SK-N-SH (cell line): ENCODE results near the gene SDCCAG8. TPM values are rescaled to one million over a fixed set of nuclear protein-coding genes. Genes with fewer than 3 reads are reported as not detected.
A peak's percentile ranks its signal among the peaks of the same experiment; 100 is the strongest.

Experiments
- CTCF ChIA-PET: fragments of 300-600, 350-600 bp; formaldehyde crosslinking; extraction: SDS; loops from one replicate; lab custom pipeline; 2021; lab: Yijun Ruan, JAX
- POLR2A ChIA-PET: fragments of 350-600 bp; sonication (Branson Sonifier 250); formaldehyde crosslinking; extraction: SDS; loops from one replicate; lab custom pipeline; 2020; ENCODE audit warnings: antibody characterized with exemption, inconsistent platforms; lab: Yijun Ruan, JAX
- DNase-seq: peaks from one replicate; pipeline ENCODE4 v3.0.0; 2012
- H2AFZ ChIP-seq: fragments of 200-600 bp; sonication (generic); 2 replicates; pipeline ENCODE4 v1.8.1; 2016; ENCODE audit warnings: antibody characterized with exemption, mild to moderate bottlenecking, low read depth
- H3F3A ChIP-seq: fragments of 200-600 bp; sonication (generic); replicated peaks from 2 replicates; pipeline ENCODE3; 2016; ENCODE audit warnings: antibody characterized with exemption, mild to moderate bottlenecking; ENCODE audit not compliant: insufficient read depth
- H3K27ac ChIP-seq, 2 experiments: fragments of 200-500 bp in 1 of 2; fragments of 200-600 bp in 1 of 2; sonication (Bioruptor generic) in 1 of 2; sonication (generic), shearing (Covaris generic) in 1 of 2; 2 replicates each; pipeline versions ENCODE4 v1.5.1 to v1.6.1; 2014 to 2016; ENCODE audit warnings: low read depth in 2 of 2, inconsistent platforms in 1 of 2, low read length in 1 of 2, mild to moderate bottlenecking in 1 of 2, mixed read lengths in 1 of 2
- H3K27me3 ChIP-seq: fragments of 200-600 bp; sonication (generic), shearing (Covaris generic); 2 replicates; pipeline ENCODE4 v1.6.1; 2016; ENCODE audit warnings: mixed run types; ENCODE audit not compliant: insufficient read depth
- H3K36me3 ChIP-seq, 2 experiments: fragments of 200-500 bp in 1 of 2; fragments of 200-600 bp in 1 of 2; sonication (Bioruptor generic) in 1 of 2; sonication (generic) in 1 of 2; replicated peaks in 1 of 2; 2 replicates each; pipeline versions ENCODE3 to v1.5.1; 2014 to 2016; ENCODE audit warnings: low read length in 1 of 2, mild to moderate bottlenecking in 1 of 2; ENCODE audit not compliant: insufficient read depth in 2 of 2, control insufficient read depth in 1 of 2
- H3K4me1 ChIP-seq, 2 experiments: fragments of 200-500 bp in 1 of 2; fragments of 200-600 bp in 1 of 2; sonication (Bioruptor generic) in 1 of 2; sonication (generic), shearing (Covaris generic) in 1 of 2; 2 replicates each; pipeline versions ENCODE4 v1.5.1 to v1.6.1; 2014 to 2016; ENCODE audit warnings: low read depth in 1 of 2, low read length in 1 of 2, mixed run types in 1 of 2; ENCODE audit not compliant: insufficient read depth in 2 of 2, control insufficient read depth in 1 of 2
- H3K4me2 ChIP-seq: fragments of 200-600 bp; sonication (generic), shearing (Covaris generic); 2 replicates; pipeline ENCODE4 v1.6.1; 2017; ENCODE audit warnings: mixed run types
- H3K4me3 ChIP-seq, 2 experiments: fragments of 200-500 bp in 1 of 2; fragments of 200-600 bp in 1 of 2; sonication (Bioruptor generic) in 1 of 2; sonication (generic), shearing (Covaris generic) in 1 of 2; 2 replicates each; pipeline versions ENCODE4 v1.5.1 to v1.8.1; 2014 to 2016; ENCODE audit warnings: low read depth in 2 of 2, inconsistent platforms in 1 of 2, low read length in 1 of 2, mild to moderate bottlenecking in 1 of 2, mixed read lengths in 1 of 2, moderate library complexity in 1 of 2
- H3K79me2 ChIP-seq: fragments of 200-600 bp; sonication (generic); 2 replicates; pipeline ENCODE4 v1.8.1; 2017; ENCODE audit warnings: mild to moderate bottlenecking; ENCODE audit not compliant: insufficient read depth
- H3K9ac ChIP-seq: fragments of 200-600 bp; sonication (generic); 2 replicates; pipeline ENCODE4 v1.6.1; 2017; ENCODE audit warnings: mixed run types
- H3K9me2 ChIP-seq: fragments of 200-600 bp; sonication (generic); 2 replicates; pipeline ENCODE4 v1.6.1; 2017; ENCODE audit warnings: mixed run types
- H3K9me3 ChIP-seq: fragments of 200-600 bp; sonication (generic); 2 replicates; pipeline ENCODE4 v1.6.1; 2017; ENCODE audit warnings: mixed run types, mild to moderate bottlenecking, moderate library complexity
- H4K20me1 ChIP-seq: fragments of 200-600 bp; sonication (generic); 2 replicates; pipeline ENCODE4 v1.6.1; 2017; ENCODE audit warnings: mild to moderate bottlenecking, mixed run types; ENCODE audit not compliant: insufficient read depth
- EP300 ChIP-seq, 2 experiments: IDR thresholded peaks; 2 replicates each; pipeline versions ENCODE4 v1.4.0 to v1.6.1; 2012; ENCODE audit warnings: borderline replicate concordance in 1 of 2, low read depth in 1 of 2, low read length in 1 of 2
- FOSL2 ChIP-seq: IDR thresholded peaks from 2 replicates; pipeline ENCODE4 v1.4.0; 2012; ENCODE audit warnings: low read depth, mild to moderate bottlenecking, moderate library complexity, borderline replicate concordance
- FOXJ3 ChIP-seq: sonication (generic); formaldehyde crosslinking; IDR thresholded peaks from 2 replicates; pipeline ENCODE4 v1.5.1; 2020; ENCODE audit warnings: mild to moderate bottlenecking, missing genetic modification reagents
- GATA2 ChIP-seq: sonication (generic); formaldehyde crosslinking; IDR thresholded peaks from 2 replicates; pipeline ENCODE4 v1.5.0; 2020; ENCODE audit warnings: mild to moderate bottlenecking, missing genetic modification reagents
- MXI1 ChIP-seq: IDR thresholded peaks from 2 replicates; pipeline ENCODE4 v1.6.1; 2012; ENCODE audit warnings: mild to moderate bottlenecking, low read depth, low read length, improper control_type of control experiment
- SMC3 ChIP-seq: IDR thresholded peaks from 2 replicates; pipeline ENCODE4 v1.6.1; 2012; ENCODE audit warnings: low read depth, low read length, improper control_type of control experiment
- YY1 ChIP-seq: IDR thresholded peaks from 2 replicates; pipeline ENCODE4 v1.4.0; 2012; ENCODE audit warnings: low read depth, mild to moderate bottlenecking
- WGBS: methylation state at CpG from one replicate; pipeline ENCODE4 v1.1.6; 2017; ENCODE audit warnings: low lambda C conversion rate; 5-methylcytosine and 5-hydroxymethylcytosine counted together
- polyA plus RNA-seq, 3 experiments: library from polyadenylated mRNA; depleted of rRNA; stranded (reverse); fragments of >200 nt; gene quantifications; 2 replicates each; pipeline ENCODE4 v1.2.3, GENCODE V29; 2012

Gene SDCCAG8
- polyA plus RNA-seq, 1 of the 3 experiments (the other 2 are of a cell fraction), result 22.7 TPM

GRCh38 chr1:243482141-243483022 lies 226.5 kb downstream of the SDCCAG8 start:
- Histone ChIP-seq H3K79me2 (no peaks in the 10 kb centered on the region), H3K4me1 (peaks cover 0 to 7% of the 10 kb centered on the region in 2 experiments; a peak in 1 of 4 replicates), H3F3A (no peaks in the 10 kb centered on the region), H3K9ac (no peak overlapping the region), H3K4me3 (no peak overlapping the region; a peak in 1 of 4 replicates), H3K9me2 (no peaks in the 10 kb centered on the region), H3K9me3 (no peaks in the 10 kb centered on the region), H4K20me1 (no peaks in the 10 kb centered on the region), H2AFZ (no peak overlapping the region), H3K27ac (no peak overlapping the region), H3K27me3 (no peaks in the 10 kb centered on the region), H3K36me3 (peaks cover 0 to 2% of the 10 kb centered on the region in 2 experiments), H3K4me2 (no peak overlapping the region)
- CTCF ChIA-PET, result interaction anchor here (0.6 to 1.1 kb wide), 6 partner anchors 8 to 839 kb away, joined by 3 to 4 read pairs (median 3); no protein-coding TSS in a partner anchor
- POLR2A ChIA-PET, result no interaction called here
- WGBS, result 76% methylated on average over 25 of the region's 25 CpGs
- peak; percentile 74 for DNase-seq
- TF ChIP-seq FOXJ3, result 0 out of 2 replicates have a peak, but pooled peaks have one; percentile 20
- peak; percentile 44; the same call in 1 of the 2 replicates for TF ChIP-seq GATA2 (CRISPR knock-in tag)
- TF ChIP-seq YY1, result no peak
- TF ChIP-seq FOSL2, result no peak

- peak; percentile 80 for DNase-seq
- 74% methylated on average over 45 of the region's 60 CpGs for WGBS
- H3K27ac ChIP-seq, result no peak overlapping the region
- H3K4me2 ChIP-seq, result no peak overlapping the region
- H3K9me2 ChIP-seq, result no peaks in the 10 kb centered on the region
- no peaks in the 10 kb centered on the region for H3K9me3 ChIP-seq
- no peaks in the 10 kb centered on the region for H3F3A ChIP-seq
- H3K4me3 ChIP-seq, result peak overlapping the region in 1 of 2 experiments; percentile 14; a peak in 1 of 4 replicates
- no peak overlapping the region for H2AFZ ChIP-seq
- no peaks in the 10 kb centered on the region for H3K27me3 ChIP-seq
- no peak for TF ChIP-seq EP300 (IDR thresholded peaks at IDR 0.05; ENCODE audit: borderline replicate concordance in 1 of 2, low read depth in 1 of 2, low read length in 1 of 2)
- peak; percentile 16; the same call in 1 of the 2 replicates for TF ChIP-seq SMC3
- TF ChIP-seq, all 33 proteins: peak for 1
- Histone ChIP-seq H3K9ac (no peak overlapping the region), H4K20me1 (no peaks in the 10 kb centered on the region), H3K4me1 (peaks cover 0 to 7% of the 10 kb centered on the region in 2 experiments; a peak in 1 of 4 replicates), H3K36me3 (peaks cover 0 to 2% of the 10 kb centered on the region in 2 experiments), H3K79me2 (no peaks in the 10 kb centered on the region)
- CTCF ChIA-PET, result interaction anchor here (0.7 to 1.1 kb wide), 2 partner anchors 105 to 838 kb away, joined by 3 to 4 read pairs; no protein-coding TSS in a partner anchor
- POLR2A ChIA-PET, result no interaction called here
Measured at GRCh38 chr1:243483071-243483771, 227.4 kb downstream of the SDCCAG8 start.

GRCh38 chr1:243483952-243484351 lies 228.1 kb downstream of the SDCCAG8 start:
- POLR2A ChIA-PET, result interaction anchor here (0.8 kb wide), 1 partner anchor 9 kb away, joined by 3 read pairs; no protein-coding TSS in a partner anchor
- Histone ChIP-seq H3K27me3 (no peaks in the 10 kb centered on the region), H3K4me1 (peaks cover 0 to 7% of the 10 kb centered on the region in 2 experiments; a peak in 1 of 4 replicates), H2AFZ (no peak overlapping the region), H3K4me3 (no peak overlapping the region), H3K9ac (no peak overlapping the region), H3F3A (no peaks in the 10 kb centered on the region), H3K4me2 (no peak overlapping the region), H3K36me3 (peaks cover 0 to 2% of the 10 kb centered on the region in 2 experiments), H3K79me2 (no peaks in the 10 kb centered on the region), H3K9me3 (no peaks in the 10 kb centered on the region), H4K20me1 (no peaks in the 10 kb centered on the region), H3K27ac (no peak overlapping the region), H3K9me2 (no peaks in the 10 kb centered on the region)
- WGBS, result 98% methylated on average over 16 of the region's 16 CpGs
- TF ChIP-seq MXI1, result no peak
- CTCF ChIA-PET, result no interaction called here
- DNase-seq, result no peak
